GM11168 (cell line): ENCODE results near the gene DDX28.
"Not testable (repeated sequence)": the region's sequence is repeated elsewhere in the genome, so short reads cannot be mapped to it uniquely, and the experiment has no call there.

Experiments used
- in situ Hi-C: fragments of 300-500 bp; cut with MboI; formaldehyde crosslinking; loops from one replicate; pipeline ENCODE4 v1.12.0; 2022; ENCODE audit warnings: low sequenced_read_pairs; ENCODE audit not compliant: unreplicated experiment

The DDX28 gene

GRCh38 chr16:67998779-67999688 is 24.0 kb downstream of the DDX28 start, which contains the start of gene DPEP2:
Gene DPEP2, minus strand, starts transcription at chr16:67999484. Its CDS starts 6,272 bp downstream, at chr16:67993212.
- in situ Hi-C loops = not testable (repeated sequence)

GRCh38 chr16:67998231-67998778 is 24.7 kb downstream of the DDX28 start:
- in situ Hi-C loops = not testable (repeated sequence)

- in situ Hi-C loops = no loop called here
Measured at GRCh38 chr16:67996666-67997065, 26.4 kb downstream of the DDX28 start.

- in situ Hi-C loops = no loop called here
Measured at GRCh38 chr16:67995423-67995822, 27.6 kb downstream of the DDX28 start.

GRCh38 chr16:67994040-67994408 is 29.0 kb downstream of the DDX28 start:
- in situ Hi-C loops = not testable (repeated sequence)

- in situ Hi-C loops = no loop called here
Measured at GRCh38 chr16:67993207-67994039, 29.6 kb downstream of the DDX28 start.

GRCh38 chr16:67992661-67993206 is 30.3 kb downstream of the DDX28 start:
- in situ Hi-C loops = no loop called here

GRCh38 chr16:67990018-67990386 is 33.0 kb downstream of the DDX28 start:
- in situ Hi-C loops = no loop called here

- in situ Hi-C loops = no loop called here
Measured at GRCh38 chr16:67989322-67990017, 33.6 kb downstream of the DDX28 start.

- in situ Hi-C loops = no loop called here
Measured at GRCh38 chr16:67988675-67989074, 34.4 kb downstream of the DDX28 start.

- in situ Hi-C loops = no loop called here
Measured at GRCh38 chr16:67987460-67988160, 35.4 kb downstream of the DDX28 start.

- in situ Hi-C loops = no loop called here
Measured at GRCh38 chr16:67986949-67987348, 36.1 kb downstream of the DDX28 start.

GRCh38 chr16:67982011-67982696 is 40.9 kb downstream of the DDX28 start:
- in situ Hi-C loops = no loop called here

- in situ Hi-C loops = no loop called here
Measured at GRCh38 chr16:67979955-67980678, 42.9 kb downstream of the DDX28 start, which contains the start of gene DPEP3. Gene DPEP3, minus strand, starts transcription at chr16:67980499. Its CDS starts 119 bp downstream, at chr16:67980380.

GRCh38 chr16:67977469-67978227 is 45.4 kb downstream of the DDX28 start:
- in situ Hi-C loops = no loop called here

GRCh38 chr16:67977005-67977404 is 46.0 kb downstream of the DDX28 start:
- in situ Hi-C loops = no loop called here

- in situ Hi-C loops = no loop called here
Measured at GRCh38 chr16:67976205-67976604, 46.8 kb downstream of the DDX28 start.
